ENCODE results near the gene CLIP4.

CLIP4 gene

GRCh38 chr2:29134933-29135332 is 19.7 kb downstream of the CLIP4 start:
- DNase-seq (ENCODE audit: low spot score) = no peak

- DNase-seq (ENCODE audit: low spot score) = no peak
Measured at GRCh38 chr2:29139152-29139551, 23.9 kb downstream of the CLIP4 start.

GRCh38 chr2:29139731-29140130 is 24.5 kb downstream of the CLIP4 start:
- DNase-seq (ENCODE audit: low spot score) = no peak

GRCh38 chr2:29143657-29144056 is 28.4 kb downstream of the CLIP4 start:
- DNase-seq (ENCODE audit: low spot score) = no peak

GRCh38 chr2:29146197-29146596 is 31.0 kb downstream of the CLIP4 start:
- no peak for DNase-seq (ENCODE audit: low spot score)

- DNase-seq (ENCODE audit: low spot score) = no peak
Measured at GRCh38 chr2:29147963-29148362, 32.7 kb downstream of the CLIP4 start.

- DNase-seq (ENCODE audit: low spot score) = no peak
Measured at GRCh38 chr2:29154610-29155009, 39.4 kb downstream of the CLIP4 start.

GRCh38 chr2:29155578-29155977 is 40.4 kb downstream of the CLIP4 start:
- DNase-seq (ENCODE audit: low spot score) = no peak

- no peak for DNase-seq (ENCODE audit: low spot score)
Measured at GRCh38 chr2:29157131-29157530, 41.9 kb downstream of the CLIP4 start.

- DNase-seq (ENCODE audit: low spot score) = no peak
Measured at GRCh38 chr2:29159125-29159524, 43.9 kb downstream of the CLIP4 start.

- DNase-seq (ENCODE audit: low spot score) = no peak
Measured at GRCh38 chr2:29160184-29160583, 45.0 kb downstream of the CLIP4 start.

- DNase-seq (ENCODE audit: low spot score) = no peak
Measured at GRCh38 chr2:29162204-29162928, 47.2 kb downstream of the CLIP4 start.

- no peak for DNase-seq (ENCODE audit: low spot score)
Measured at GRCh38 chr2:29164091-29164846, 49.1 kb downstream of the CLIP4 start.

GRCh38 chr2:29165362-29166241 is 50.4 kb downstream of the CLIP4 start:
- DNase-seq (ENCODE audit: low spot score) = peak; percentile 28

GRCh38 chr2:29166242-29167039 is 51.2 kb downstream of the CLIP4 start:
- DNase-seq (ENCODE audit: low spot score) = no peak

- no peak for DNase-seq (ENCODE audit: low spot score)
Measured at GRCh38 chr2:29174937-29175336, 59.7 kb downstream of the CLIP4 start.

- DNase-seq (ENCODE audit: low spot score) = no peak
Measured at GRCh38 chr2:29175338-29175737, 60.1 kb downstream of the CLIP4 start.

GRCh38 chr2:29182334-29182733 is 67.1 kb downstream of the CLIP4 start:
- DNase-seq (ENCODE audit: low spot score) = no peak

GRCh38 chr2:29182920-29183319 is 67.7 kb downstream of the CLIP4 start:
- no peak for DNase-seq (ENCODE audit: low spot score)

GRCh38 chr2:29184531-29184930 is 69.3 kb downstream of the CLIP4 start:
- no peak for DNase-seq (ENCODE audit: low spot score)

- no peak for DNase-seq (ENCODE audit: low spot score)
Measured at GRCh38 chr2:29186817-29187216, 71.6 kb downstream of the CLIP4 start.

- peak; percentile 37 for DNase-seq (ENCODE audit: low spot score)
Measured at GRCh38 chr2:29187926-29188325, 72.7 kb downstream of the CLIP4 start.

All from AG08395 (cell line).